ENCODE data around the gene ALKBH4. TPM values are rescaled to one million over a fixed set of nuclear protein-coding genes. Genes with fewer than 3 reads are reported as not detected.
"Not testable (repeated sequence)": the region's sequence is repeated elsewhere in the genome, so short reads cannot be mapped to it uniquely, and the experiment has no call there.

ALKBH4 gene
- total RNA-seq = 10 to 100 TPM in 1 of 2 experiments, 1 to 10 TPM in 1; 9.4 to 10.4 TPM

GRCh38 chr7:102464577-102465280 lies at the start of gene ALKBH4, which contains the start of gene LRWD1:
TSS of gene ALKBH4 (minus strand) at chr7:102464863. CDS start at chr7:102464836, 27 bp downstream.
TSS of gene LRWD1 (plus strand) at chr7:102464984. CDS start at chr7:102465081, 97 bp downstream.
- no peaks in the 10 kb centered on the region for H3K9me3 Mint-ChIP-seq
- H3K27ac Mint-ChIP-seq = peak within 1 kb of the TSS; percentile 80
- ChIA-PET POLR2A (interaction anchor here (1.0 to 3.0 kb wide), 8 partner anchors 10 to 50 kb away, joined by 4 to 18 read pairs (median 6); no protein-coding TSS in a partner anchor), CTCF (interaction anchor here (0.8 to 3.9 kb wide), 8 partner anchors 19 to 76 kb away, joined by 3 to 26 read pairs (median 5); no protein-coding TSS in a partner anchor)
- peak within 1 kb of the TSS; percentile 96 for H3K4me3 Mint-ChIP-seq
- no peaks in the 10 kb centered on the region for H3K27me3 Mint-ChIP-seq
- peaks cover 29% of the 10 kb centered on the region for H3K4me1 Mint-ChIP-seq
- peaks cover 9% of the 10 kb centered on the region for H3K36me3 Mint-ChIP-seq (ENCODE audit: low read depth)
- DNase-seq = peak; percentile 94

- POLR2A ChIA-PET, H3K9me3 Mint-ChIP-seq, DNase-seq: not testable (repeated sequence)
Observed at GRCh38 chr7:102512642-102513221, 48.1 kb upstream of the ALKBH4 start.

GRCh38 chr7:102511860-102512522 lies 47.3 kb upstream of the ALKBH4 start:
- not testable (repeated sequence) for H3K9me3 Mint-ChIP-seq, DNase-seq, H3K4me1 Mint-ChIP-seq

More at GRCh38 chr7:102512642-102513221, 48.1 kb upstream of the ALKBH4 start:
- H3K4me1 Mint-ChIP-seq; H3K27me3 Mint-ChIP-seq; H3K4me3 Mint-ChIP-seq; CTCF ChIA-PET; H3K27ac Mint-ChIP-seq; H3K36me3 Mint-ChIP-seq (ENCODE audit: low read depth): not testable (repeated sequence)

GRCh38 chr7:102510575-102510974 lies 45.9 kb upstream of the ALKBH4 start:
- H3K4me1 Mint-ChIP-seq; H3K4me3 Mint-ChIP-seq; H3K9me3 Mint-ChIP-seq; DNase-seq; POLR2A ChIA-PET; H3K27me3 Mint-ChIP-seq; H3K27ac Mint-ChIP-seq; CTCF ChIA-PET; H3K36me3 Mint-ChIP-seq (ENCODE audit: low read depth): not testable (repeated sequence)

More at GRCh38 chr7:102511860-102512522, 47.3 kb upstream of the ALKBH4 start:
- CTCF ChIA-PET; H3K27me3 Mint-ChIP-seq; H3K4me3 Mint-ChIP-seq; H3K36me3 Mint-ChIP-seq (ENCODE audit: low read depth); POLR2A ChIA-PET; H3K27ac Mint-ChIP-seq: not testable (repeated sequence)

GRCh38 chr7:102507410-102508088 lies 42.9 kb upstream of the ALKBH4 start:
- CTCF ChIA-PET, DNase-seq: not testable (repeated sequence)

GRCh38 chr7:102505298-102506185 lies 40.9 kb upstream of the ALKBH4 start:
- H3K27me3 Mint-ChIP-seq; H3K27ac Mint-ChIP-seq; H3K9me3 Mint-ChIP-seq; H3K4me1 Mint-ChIP-seq; CTCF ChIA-PET; DNase-seq; H3K36me3 Mint-ChIP-seq (ENCODE audit: low read depth); H3K4me3 Mint-ChIP-seq; POLR2A ChIA-PET: not testable (repeated sequence)

More at GRCh38 chr7:102507410-102508088, 42.9 kb upstream of the ALKBH4 start:
- H3K4me3 Mint-ChIP-seq; H3K9me3 Mint-ChIP-seq; POLR2A ChIA-PET; H3K4me1 Mint-ChIP-seq; H3K27ac Mint-ChIP-seq; H3K36me3 Mint-ChIP-seq (ENCODE audit: low read depth); H3K27me3 Mint-ChIP-seq: not testable (repeated sequence)

- H3K36me3 Mint-ChIP-seq (ENCODE audit: low read depth); DNase-seq; CTCF ChIA-PET; H3K4me1 Mint-ChIP-seq; H3K27ac Mint-ChIP-seq; H3K4me3 Mint-ChIP-seq; H3K9me3 Mint-ChIP-seq; POLR2A ChIA-PET; H3K27me3 Mint-ChIP-seq: not testable (repeated sequence)
Observed at GRCh38 chr7:102503141-102503540, 38.5 kb upstream of the ALKBH4 start.

GRCh38 chr7:102498321-102498720 lies 33.7 kb upstream of the ALKBH4 start:
- H3K27me3 Mint-ChIP-seq; H3K4me3 Mint-ChIP-seq; H3K9me3 Mint-ChIP-seq; DNase-seq; H3K36me3 Mint-ChIP-seq (ENCODE audit: low read depth); H3K27ac Mint-ChIP-seq; H3K4me1 Mint-ChIP-seq; POLR2A ChIA-PET; CTCF ChIA-PET: not testable (repeated sequence)

GRCh38 chr7:102497308-102497707 lies 32.6 kb upstream of the ALKBH4 start:
- POLR2A ChIA-PET, H3K4me3 Mint-ChIP-seq: not testable (repeated sequence)

GRCh38 chr7:102496861-102497260 lies 32.2 kb upstream of the ALKBH4 start:
- CTCF ChIA-PET; H3K4me3 Mint-ChIP-seq; H3K27me3 Mint-ChIP-seq; H3K27ac Mint-ChIP-seq; H3K36me3 Mint-ChIP-seq (ENCODE audit: low read depth); POLR2A ChIA-PET; DNase-seq; H3K4me1 Mint-ChIP-seq; H3K9me3 Mint-ChIP-seq: not testable (repeated sequence)

More at GRCh38 chr7:102497308-102497707, 32.6 kb upstream of the ALKBH4 start:
- CTCF ChIA-PET; H3K9me3 Mint-ChIP-seq; DNase-seq; H3K27me3 Mint-ChIP-seq; H3K36me3 Mint-ChIP-seq (ENCODE audit: low read depth); H3K4me1 Mint-ChIP-seq; H3K27ac Mint-ChIP-seq: not testable (repeated sequence)

- POLR2A ChIA-PET; H3K36me3 Mint-ChIP-seq (ENCODE audit: low read depth); H3K9me3 Mint-ChIP-seq; DNase-seq; H3K4me3 Mint-ChIP-seq; CTCF ChIA-PET; H3K27me3 Mint-ChIP-seq; H3K27ac Mint-ChIP-seq; H3K4me1 Mint-ChIP-seq: not testable (repeated sequence)
Observed at GRCh38 chr7:102494473-102495149, 29.9 kb upstream of the ALKBH4 start.

GRCh38 chr7:102494026-102494425 lies 29.4 kb upstream of the ALKBH4 start:
- POLR2A ChIA-PET; CTCF ChIA-PET; H3K4me3 Mint-ChIP-seq; H3K27me3 Mint-ChIP-seq; H3K36me3 Mint-ChIP-seq (ENCODE audit: low read depth); H3K27ac Mint-ChIP-seq; H3K9me3 Mint-ChIP-seq; H3K4me1 Mint-ChIP-seq: not testable (repeated sequence)
- DNase-seq = peak; percentile 25

Data from activated CD4-positive, alpha-beta memory T cell treated with anti-CD3 and anti-CD28 coated beads, Interleukin-2, amount 10 ng/mL, durations not matched to agents 7 days and 5 days (primary cell).